A673 (cell line): Measurements from ENCODE around the gene FXYD4.

ENCODE experiments used
- CTCF ChIP-seq: fragments of 300-800, 200-600 bp; sonication (generic); conservative IDR thresholded peaks from 2 replicates; pipeline ENCODE4 v1.5.1; 2017; ENCODE audit warnings: low read depth, mild to moderate bottlenecking, antibody characterized with exemption, low read length, moderate library complexity, mixed read lengths
- EZH2 ChIP-seq: fragments of 200-600 bp; sonication (generic); IDR thresholded peaks from 2 replicates; pipeline ENCODE4 v1.6.1; 2017; ENCODE audit warnings: borderline replicate concordance, low read depth, mild to moderate bottlenecking, mixed read lengths, antibody characterized with exemption, low read length; ENCODE audit not compliant: poor library complexity, severe bottlenecking

- TF ChIP-seq CTCF: no peak
- no peak for TF ChIP-seq EZH2
Measured at GRCh38 chr10:43391496-43391895, 20.1 kb downstream of the FXYD4 start.
